Measurements from ENCODE around the gene GNL1. TPM values are rescaled to one million over a fixed set of nuclear protein-coding genes. Genes with fewer than 3 reads are reported as not detected.

Gene GNL1
- total RNA-seq, 1 experiment from 2014 or later, result 113 TPM

- peak; percentile 65 for ATAC-seq
These were observed 805 bp upstream of the GNL1 start, which contains the start of gene PRR3 for GRCh38 chr6:30556906-30557682. Gene PRR3, plus strand, starts transcription at chr6:30557295. Its CDS starts 50 bp downstream, at chr6:30557345.

More at GRCh38 chr6:30556906-30557682, 805 bp upstream of the GNL1 start, which contains the start of gene PRR3:
- Histone ChIP-seq H3K36me3 (ENCODE audit: control insufficient read depth in 1 of 2, insufficient read depth in 2 of 2, low read length in 2 of 2) (peaks cover 20 to 21% of the 10 kb centered on the region in 2 experiments), H3K9me2 (ENCODE audit: insufficient read depth) (no peaks in the 10 kb centered on the region), H2AFZ (ENCODE audit: low read depth, low read length, poor library complexity, severe bottlenecking) (no peak within 1 kb of the TSS), H3K9me3 (ENCODE audit: control insufficient read depth in 1 of 2, insufficient read depth in 1 of 2, low read depth in 1 of 2, low read length in 2 of 2) (no peaks in the 10 kb centered on the region), H3K9ac (ENCODE audit: low read length) (peak within 1 kb of the TSS; percentile 98), H3K27me3 (ENCODE audit: insufficient read depth, low read length) (no peaks in the 10 kb centered on the region), H4K20me1 (ENCODE audit: insufficient read depth) (no peaks in the 10 kb centered on the region), H3K79me2 (ENCODE audit: insufficient read depth, low read length) (peaks cover 54% of the 10 kb centered on the region), H3K4me3 (replicated peaks in 1 of 2; ENCODE audit: low read depth in 1 of 2, low read length in 2 of 2) (peak within 1 kb of the TSS; percentile 88 to 95), H3K27ac (ENCODE audit: low read depth, low read length) (peak within 1 kb of the TSS; percentile 96), H3K4me1 (ENCODE audit: control insufficient read depth in 1 of 2, insufficient read depth in 2 of 2, low read length in 2 of 2) (peaks cover 10 to 23% of the 10 kb centered on the region in 2 experiments; a peak in 3 of 4 replicates), H3K4me2 (ENCODE audit: low read length) (peak within 1 kb of the TSS; percentile 91)
- TF ChIP-seq JUND (IDR thresholded peaks at IDR 0.05) (no peak), ZFX (IDR thresholded peaks at IDR 0.05) (peak; percentile 83), ZBTB33 (IDR thresholded peaks at IDR 0.05; ENCODE audit: extremely low read depth, insufficient replicate concordance, low read length) (no peak), TCF7L2 (IDR thresholded peaks at IDR 0.05; ENCODE audit: borderline replicate concordance, extremely low read depth, insufficient read depth, insufficient read length) (no peak), YY1 (IDR thresholded peaks at IDR 0.05; ENCODE audit: extremely low read depth, insufficient replicate concordance, low read depth, low read length) (peak; percentile 84), ELF1 (IDR thresholded peaks at IDR 0.05; ENCODE audit: borderline replicate concordance, low read depth) (no peak), REST (IDR thresholded peaks at IDR 0.05; ENCODE audit: low read depth) (no peak), ATF3 (IDR thresholded peaks at IDR 0.05) (no peak), MAX (IDR thresholded peaks at IDR 0.05) (no peak), POLR2AphosphoS5 (IDR thresholded peaks at IDR 0.05; ENCODE audit: low read depth, low read length) (peak; percentile 42), EZH2phosphoT487 (IDR thresholded peaks at IDR 0.05; ENCODE audit: borderline replicate concordance) (no peak), POLR2A (IDR thresholded peaks at IDR 0.05; ENCODE audit: borderline replicate concordance, extremely low read depth, insufficient read depth, insufficient read length) (peak; percentile 21), CTCF (IDR thresholded peaks at IDR 0.05 in 2 of 3, conservative IDR thresholded peaks at IDR 0.05 in 1 of 3; ENCODE audit: borderline replicate concordance in 1 of 3, insufficient read depth in 1 of 3, low read depth in 2 of 3, low read length in 2 of 3) (no peak), EGR1 (IDR thresholded peaks at IDR 0.05; ENCODE audit: low read depth) (no peak), SIN3A (IDR thresholded peaks at IDR 0.05; ENCODE audit: low read depth) (no peak), CBX3 (IDR thresholded peaks at IDR 0.05; ENCODE audit: low read depth) (no peak)
- peak; percentile 91 for DNase-seq (ENCODE audit: low read depth, low spot score)
- POLR2A ChIA-PET, result interaction anchor here (0.6 to 2.8 kb wide), 9 partner anchors 10 to 94 kb away, joined by 3 to 12 read pairs (median 3); partner anchors contain the start of genes ABCF1 and PPP1R10
- CTCF ChIA-PET, result interaction anchor here (0.6 to 4.7 kb wide), 4 partner anchors 12 to 41 kb away, joined by 3 to 25 read pairs (median 8); no protein-coding TSS in a partner anchor
- intact Hi-C loops (cut with micrococcal nuclease), result loop anchor here (1.0 to 5.0 kb wide), 2 partner anchors 14 to 160 kb away; partner anchors contain the start of genes ABCF1 and MDC1
- RAD21 ChIA-PET (ENCODE audit: low non-redundant PET in 1 of 2, low total read pairs in 2 of 2, uncharacterized antibody in 2 of 2, unreplicated experiment in 2 of 2), result no interaction called here
- no TSS peak for BruUV-seq (replicated peaks)

All from HCT116 (cell line).